ENCODE measurements around the gene PRODH2.

Gene PRODH2

DNA sequence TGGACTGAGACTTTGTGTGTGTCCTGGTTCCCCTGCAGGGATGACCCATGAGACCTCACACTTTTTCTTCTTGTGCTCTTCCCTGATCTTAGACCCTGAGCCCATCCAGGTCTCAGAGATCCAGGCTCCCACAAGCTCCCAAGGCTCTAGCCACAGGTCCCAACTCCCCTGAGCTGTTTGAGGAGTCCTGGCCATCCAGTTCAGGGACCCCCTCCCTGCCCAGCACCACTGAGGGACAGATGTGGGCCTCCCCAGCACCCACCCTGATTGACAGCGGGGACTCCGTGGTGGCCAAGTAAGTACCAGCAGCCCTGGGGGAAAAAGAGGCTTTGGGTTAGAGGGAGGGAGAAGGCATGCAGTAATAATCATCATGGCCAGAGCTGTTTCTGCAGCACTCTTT, 52.9 kb downstream of the PRODH2 start:
- Histone ChIP-seq H2AFZ (ENCODE audit: low read length) (no peak overlapping the region), H3K9me2 (replicated peaks; ENCODE audit: low read depth, low read length) (no peaks in the 10 kb centered on the region), H3K79me2 (ENCODE audit: insufficient read depth, low read length) (peaks cover 13% of the 10 kb centered on the region; the same call in 1 of the 2 replicates), H4K20me1 (ENCODE audit: insufficient read depth, low read length, poor library complexity, severe bottlenecking) (no peaks in the 10 kb centered on the region), H3K9me3 (ENCODE audit: insufficient read depth, low read depth, low read length) (no peaks in the 10 kb centered on the region), H3K4me3 (ENCODE audit: low read length, poor library complexity, severe bottlenecking) (peak overlapping the region; percentile 89), H3K4me2 (ENCODE audit: low read depth, low read length, poor library complexity, severe bottlenecking) (peak overlapping the region; percentile 76), H3F3A (ENCODE audit: low read depth) (no peaks in the 10 kb centered on the region), H3K9ac (ENCODE audit: low read depth, low read length, poor library complexity, severe bottlenecking) (peak overlapping the region; percentile 89), H3K36me3 (ENCODE audit: insufficient read depth, low read length) (no peaks in the 10 kb centered on the region), H3K27me3 (ENCODE audit: insufficient read depth, low read length, poor library complexity, severe bottlenecking) (no peaks in the 10 kb centered on the region), H3K4me1 (ENCODE audit: insufficient read depth, low read length, poor library complexity, severe bottlenecking) (peaks cover 13% of the 10 kb centered on the region)
- TF ChIP-seq EZH2phosphoT487 (IDR thresholded peaks at IDR 0.05; ENCODE audit: borderline replicate concordance) (no peak), CTCF (conservative IDR thresholded peaks at IDR 0.05; ENCODE audit: low read length) (no peak)

GRCh38 chr19:35757749-35758608, 54.7 kb downstream of the PRODH2 start, which contains the start of gene PROSER3:
Gene PROSER3, plus strand, starts transcription at chr19:35758176. Its CDS starts 40 bp downstream, at chr19:35758216.
- no peaks in the 10 kb centered on the region for H4K20me1 ChIP-seq (ENCODE audit: insufficient read depth, low read length, poor library complexity, severe bottlenecking)

DNA sequence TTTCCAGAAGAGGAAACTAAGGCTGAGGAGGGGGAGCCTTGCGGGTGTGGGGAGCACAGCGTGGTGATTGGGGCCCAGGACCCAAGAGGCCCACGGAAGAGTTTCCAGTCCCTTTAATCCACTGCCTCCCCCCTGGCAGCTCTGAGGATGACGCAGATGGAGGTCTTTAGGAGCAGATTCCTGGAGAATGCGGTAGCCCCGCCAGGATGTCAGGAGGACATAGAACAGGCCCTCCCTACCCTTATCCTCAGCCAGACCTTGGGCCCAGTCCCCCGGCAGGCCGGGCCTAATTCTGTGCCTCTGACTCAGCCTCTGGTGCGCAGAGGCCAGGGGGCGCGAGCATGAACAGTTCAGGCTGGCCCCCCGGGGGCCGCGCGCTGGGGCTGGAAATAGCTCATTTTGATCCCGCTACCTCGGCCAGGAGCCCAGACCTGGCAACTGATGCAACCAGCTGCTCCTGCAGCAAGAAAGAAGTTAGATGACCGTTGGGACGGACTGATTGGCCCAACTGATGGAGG, 55.4 kb downstream of the PRODH2 start:
- H3K9ac ChIP-seq (ENCODE audit: low read depth, low read length, poor library complexity, severe bottlenecking): peak overlapping the region; percentile 85
- no peak overlapping the region; the same call in 1 of the 2 replicates for H2AFZ ChIP-seq (ENCODE audit: low read length)
- no peaks in the 10 kb centered on the region for H3K9me2 ChIP-seq (replicated peaks; ENCODE audit: low read depth, low read length)
- H4K20me1 ChIP-seq (ENCODE audit: insufficient read depth, low read length, poor library complexity, severe bottlenecking): no peaks in the 10 kb centered on the region
- H3K4me3 ChIP-seq (ENCODE audit: low read length, poor library complexity, severe bottlenecking): peak overlapping the region; percentile 73
- no peaks in the 10 kb centered on the region for H3K27me3 ChIP-seq (ENCODE audit: insufficient read depth, low read length, poor library complexity, severe bottlenecking)
- no peaks in the 10 kb centered on the region; the same call in 1 of the 2 replicates for H3K36me3 ChIP-seq (ENCODE audit: insufficient read depth, low read length)
- no peak for TF ChIP-seq CTCF (conservative IDR thresholded peaks at IDR 0.05; ENCODE audit: low read length)
- TF ChIP-seq EZH2phosphoT487 (IDR thresholded peaks at IDR 0.05; ENCODE audit: borderline replicate concordance): no peak
- peaks cover 13% of the 10 kb centered on the region for H3K4me1 ChIP-seq (ENCODE audit: insufficient read depth, low read length, poor library complexity, severe bottlenecking)
- no peaks in the 10 kb centered on the region for H3K9me3 ChIP-seq (ENCODE audit: insufficient read depth, low read depth, low read length)
- H3K4me2 ChIP-seq (ENCODE audit: low read depth, low read length, poor library complexity, severe bottlenecking): peak overlapping the region; percentile 83
- H3K79me2 ChIP-seq (ENCODE audit: insufficient read depth, low read length): peaks cover 13% of the 10 kb centered on the region; the same call in 1 of the 2 replicates
- H3F3A ChIP-seq (ENCODE audit: low read depth): no peaks in the 10 kb centered on the region

More at GRCh38 chr19:35757749-35758608, 54.7 kb downstream of the PRODH2 start, which contains the start of gene PROSER3:
- peak within 1 kb of the TSS; percentile 89 for H3K4me3 ChIP-seq (ENCODE audit: low read length, poor library complexity, severe bottlenecking)
- no peaks in the 10 kb centered on the region for H3F3A ChIP-seq (ENCODE audit: low read depth)
- H2AFZ ChIP-seq (ENCODE audit: low read length): peak within 1 kb of the TSS; percentile 94
- TF ChIP-seq EZH2phosphoT487 (IDR thresholded peaks at IDR 0.05; ENCODE audit: borderline replicate concordance): no peak
- no peak for TF ChIP-seq CTCF (conservative IDR thresholded peaks at IDR 0.05; ENCODE audit: low read length)
- peak within 1 kb of the TSS; percentile 89 for H3K9ac ChIP-seq (ENCODE audit: low read depth, low read length, poor library complexity, severe bottlenecking)
- H3K79me2 ChIP-seq (ENCODE audit: insufficient read depth, low read length): peaks cover 13% of the 10 kb centered on the region; the same call in 1 of the 2 replicates
- no peaks in the 10 kb centered on the region for H3K27me3 ChIP-seq (ENCODE audit: insufficient read depth, low read length, poor library complexity, severe bottlenecking)
- H3K4me2 ChIP-seq (ENCODE audit: low read depth, low read length, poor library complexity, severe bottlenecking): peak within 1 kb of the TSS; percentile 83
- no peaks in the 10 kb centered on the region; the same call in 1 of the 2 replicates for H3K36me3 ChIP-seq (ENCODE audit: insufficient read depth, low read length)
- no peaks in the 10 kb centered on the region for H3K9me2 ChIP-seq (replicated peaks; ENCODE audit: low read depth, low read length)
- H3K9me3 ChIP-seq (ENCODE audit: insufficient read depth, low read depth, low read length): no peaks in the 10 kb centered on the region
- peaks cover 13% of the 10 kb centered on the region for H3K4me1 ChIP-seq (ENCODE audit: insufficient read depth, low read length, poor library complexity, severe bottlenecking)

Measured in Loucy (cell line).